MV-4-11 (cell line): ENCODE results near the gene ADORA2A.

Experiments used
- DNase-seq: peaks from one replicate; lab custom pipeline; 2025; lab: John Stamatoyannopoulos, UW

ADORA2A gene

DNA sequence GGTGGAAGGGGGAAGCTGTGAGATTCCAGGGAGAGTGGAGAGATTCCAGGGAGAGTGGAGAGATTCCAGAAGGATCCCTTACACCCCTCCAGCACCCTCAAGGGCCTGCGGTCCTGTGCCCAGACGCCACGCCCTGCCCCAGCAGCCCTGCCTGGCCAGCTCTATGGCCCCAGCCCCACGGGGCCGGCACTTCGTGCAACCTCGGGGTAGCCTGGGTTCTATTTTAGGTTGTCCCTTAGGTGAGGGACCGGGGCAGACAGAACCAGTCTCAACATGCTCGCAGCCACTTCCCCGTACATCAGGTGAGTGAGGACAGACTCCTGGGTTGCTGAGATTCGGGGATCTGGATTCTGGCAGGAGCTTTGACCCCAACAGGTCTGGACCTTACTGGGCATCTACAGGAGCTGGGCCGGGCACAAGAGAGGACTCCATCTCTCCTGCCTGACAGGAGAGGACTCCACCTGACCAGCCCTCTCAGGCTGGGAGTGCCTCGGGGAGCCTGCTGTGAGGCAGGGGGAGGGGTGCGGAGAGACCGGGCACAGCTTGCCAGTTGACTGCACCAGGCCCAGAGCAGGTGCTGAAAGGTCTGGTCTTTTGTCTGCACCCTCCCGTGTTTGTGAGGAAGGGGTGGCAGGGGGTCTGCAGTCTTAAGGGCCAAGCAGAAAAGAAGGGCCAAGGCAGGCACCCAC, 8.5 kb upstream of the ADORA2A start:
- DNase-seq: no peak

- no peak for DNase-seq
Measured at GRCh38 chr22:24419475-24419850, 7.9 kb upstream of the ADORA2A start.

GRCh38 chr22:24420072-24420976, 7.1 kb upstream of the ADORA2A start:
- no peak for DNase-seq

- DNase-seq: no peak
Measured at GRCh38 chr22:24420977-24421343, 6.4 kb upstream of the ADORA2A start.

DNA sequence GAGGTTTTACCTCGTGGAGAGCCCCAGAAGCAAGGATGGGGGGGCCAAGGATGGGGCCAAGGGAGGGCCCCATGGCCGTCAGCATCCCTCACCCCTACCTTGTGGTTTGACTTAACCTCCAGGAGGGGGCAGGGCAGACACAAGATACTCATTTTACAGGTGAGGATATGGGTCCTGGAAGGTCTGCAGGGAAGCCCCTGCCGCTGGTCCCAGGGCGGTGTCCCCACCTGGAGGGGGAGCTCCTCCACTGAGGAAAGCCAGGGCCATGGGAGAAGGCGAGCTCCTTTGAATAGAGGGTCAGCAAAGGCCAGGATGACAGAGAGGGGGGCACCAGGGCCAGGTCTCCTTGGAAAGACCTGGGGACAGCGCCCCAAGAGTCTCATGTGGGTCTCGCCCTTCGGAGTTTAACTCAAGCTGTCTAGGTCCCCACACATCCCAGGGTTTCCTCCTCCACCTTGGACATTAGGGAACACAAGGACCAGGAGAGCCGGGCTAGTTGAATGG, 5.9 kb upstream of the ADORA2A start:
- no peak for DNase-seq

GRCh38 chr22:24422102-24422665, 5.2 kb upstream of the ADORA2A start:
- DNase-seq: no peak

- no peak for DNase-seq
Measured at GRCh38 chr22:24423519-24424000, 3.8 kb upstream of the ADORA2A start.

- DNase-seq: no peak
Measured at GRCh38 chr22:24424001-24424900, 3.1 kb upstream of the ADORA2A start.

DNA sequence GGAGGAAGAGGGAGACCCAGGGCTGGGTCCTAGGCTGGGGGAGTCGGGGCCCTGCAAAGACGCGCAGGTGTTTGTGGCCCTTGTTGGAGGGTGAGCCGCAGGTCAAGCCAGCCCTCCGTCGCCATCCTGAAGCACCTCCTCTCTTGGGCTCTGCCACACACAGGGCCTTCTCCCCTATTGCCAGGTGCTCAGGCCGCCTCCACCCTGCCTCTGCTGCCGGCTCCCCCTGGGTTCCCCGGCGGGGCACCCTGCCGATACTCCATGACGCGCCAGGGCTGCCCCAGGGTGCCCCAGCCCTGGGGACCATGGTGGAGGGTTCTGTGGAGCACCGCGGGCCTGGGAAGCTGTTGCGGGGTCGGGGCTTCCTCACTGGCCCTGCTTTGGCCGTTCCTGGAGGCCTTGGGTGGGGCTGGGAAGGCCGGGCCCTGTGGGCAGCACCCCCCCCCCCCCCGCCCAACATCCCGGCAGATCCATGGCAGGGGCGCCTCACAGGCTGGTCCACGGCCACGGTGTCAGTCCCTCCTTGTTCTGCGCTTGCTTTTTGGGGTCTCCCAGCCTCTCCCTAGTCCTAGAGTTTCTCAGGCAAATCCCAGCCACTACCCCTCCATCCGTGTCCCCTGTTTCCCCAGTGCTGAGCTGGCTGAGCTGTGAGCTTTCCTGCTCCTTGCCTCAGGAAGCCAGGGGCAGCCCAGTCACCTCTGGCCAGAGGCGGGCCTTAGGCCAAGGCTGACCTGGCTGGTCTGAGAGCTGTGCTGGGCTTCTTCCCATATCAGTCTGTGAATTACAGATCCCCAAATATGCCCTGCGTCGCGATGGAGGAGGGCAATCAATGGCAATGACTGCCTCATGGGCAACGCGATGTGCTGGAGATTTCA, 2.3 kb upstream of the ADORA2A start:
- DNase-seq: no peak

DNA sequence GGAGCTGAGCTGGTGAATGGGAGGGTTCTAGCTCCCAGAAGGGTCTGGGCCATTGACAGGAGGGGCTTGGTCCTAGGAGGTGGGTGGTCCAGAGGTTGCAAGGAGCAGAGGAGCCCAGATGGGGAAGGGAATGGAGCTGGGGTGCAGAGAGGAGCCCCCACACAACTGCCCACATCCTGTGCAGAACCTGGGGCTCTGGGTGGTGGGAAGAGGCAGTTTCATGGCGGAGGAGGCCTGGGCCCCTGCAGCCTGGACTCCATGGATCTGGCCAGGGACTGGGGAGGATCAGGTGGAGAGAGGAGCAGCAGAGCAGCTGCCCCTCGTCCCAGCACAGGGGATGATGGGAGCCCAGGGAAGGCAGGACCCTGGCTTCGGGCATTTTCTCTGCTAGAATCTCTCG, 963 bp upstream of the ADORA2A start:
- no peak for DNase-seq

DNA sequence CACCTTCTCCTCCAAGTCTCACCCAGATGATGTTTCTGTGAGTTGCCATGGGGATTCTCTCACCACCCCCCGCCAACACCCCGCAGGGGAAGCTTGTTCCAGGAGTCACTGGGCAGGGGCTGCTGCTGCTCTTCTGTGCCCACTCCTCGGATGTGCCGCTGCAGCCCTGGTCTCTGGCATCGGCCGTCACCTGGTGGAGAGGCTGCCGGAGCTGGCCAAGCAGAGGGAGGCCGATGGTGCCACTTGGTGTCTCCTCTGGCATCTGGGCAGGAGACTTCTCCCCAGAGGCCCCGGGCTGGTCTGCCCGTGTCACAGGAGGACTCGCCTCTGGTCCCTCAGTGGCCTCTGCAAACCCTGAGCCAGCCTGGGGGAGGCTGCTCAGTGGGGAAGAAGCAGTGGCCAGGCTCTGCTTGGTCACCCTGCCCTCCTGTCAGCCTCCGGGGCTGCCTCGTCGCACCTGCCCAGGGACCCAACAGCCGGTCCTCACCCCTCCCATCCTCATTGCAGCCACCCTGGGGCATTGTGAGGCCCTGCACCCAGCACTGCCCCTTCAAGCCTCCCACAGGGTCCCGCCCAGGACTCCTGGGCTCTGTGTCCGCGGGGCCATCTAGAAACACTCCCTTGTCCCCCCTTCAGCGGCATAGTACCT, 424 bp upstream of the ADORA2A start:
- no peak for DNase-seq

- DNase-seq: no peak
Measured at GRCh38 chr22:24428751-24429410, 1.5 kb downstream of the ADORA2A start.

DNA sequence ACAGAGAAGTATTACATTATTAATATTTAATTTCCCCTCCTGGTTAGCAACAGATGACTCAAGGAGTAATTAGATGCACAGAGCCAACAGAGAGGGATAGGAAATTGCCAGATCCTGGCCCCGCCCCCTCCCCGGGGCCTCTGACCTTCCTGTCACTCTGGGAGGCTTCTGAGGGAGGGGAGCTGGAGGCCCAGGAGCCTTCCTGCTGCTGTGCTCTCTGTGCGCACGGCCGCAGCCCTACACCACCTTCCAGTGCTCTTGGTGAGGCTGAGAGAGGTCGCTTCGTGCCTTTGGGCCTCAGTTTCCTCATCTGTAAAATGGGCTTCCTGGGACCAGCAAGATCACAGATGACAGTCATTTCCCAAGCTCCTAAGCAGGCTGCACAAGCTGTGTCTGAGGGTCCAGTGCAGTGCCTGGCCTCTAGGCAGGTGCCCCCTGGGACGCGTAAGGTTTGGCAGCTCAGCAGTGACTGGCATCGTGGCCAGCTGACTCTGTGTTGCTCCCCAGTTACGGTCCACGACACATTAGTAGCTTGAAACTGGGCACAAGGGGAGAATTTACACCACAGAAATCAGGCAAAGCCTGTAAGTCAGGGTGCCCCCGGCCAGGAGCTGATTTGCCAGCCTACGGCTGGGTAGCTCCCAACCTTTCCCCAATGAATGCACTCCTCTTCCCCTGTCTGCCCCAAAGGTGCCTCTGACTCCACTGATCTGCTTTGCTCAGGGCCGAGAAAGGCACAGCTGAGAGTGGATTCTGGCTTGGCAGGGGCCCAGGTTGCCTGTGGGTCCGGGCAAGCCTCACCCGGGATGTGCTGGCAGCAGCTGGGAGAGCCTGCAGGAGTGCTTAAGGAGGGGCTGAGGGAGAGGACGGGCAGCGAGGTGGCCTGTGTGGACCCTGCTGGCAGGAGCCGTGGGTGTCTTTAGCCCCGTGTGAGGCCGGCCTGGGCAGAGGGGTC, 2.3 kb downstream of the ADORA2A start:
- no peak for DNase-seq

- no peak for DNase-seq
Measured at GRCh38 chr22:24430431-24431308, 3.3 kb downstream of the ADORA2A start.

GRCh38 chr22:24431309-24432034, 4.1 kb downstream of the ADORA2A start:
- DNase-seq: no peak

GRCh38 chr22:24432059-24432853, 4.9 kb downstream of the ADORA2A start:
- no peak for DNase-seq
